ENCODE data around the gene LMX1B. TPM values are rescaled to one million over a fixed set of nuclear protein-coding genes. Genes with fewer than 3 reads are reported as not detected.

LMX1B gene
- polyA plus RNA-seq, 12 donors: 0.48 to 7.8 (median 1.2) TPM; not detected in 2

Other genes with a start within 250 kb of the LMX1B start
- gene ZBTB43, start 191.1 kb downstream of the LMX1B start, polyA plus RNA-seq (ENCODE audit: insufficient read length in 12 of 12): 10 to 100 TPM in 11 of 12 donors, not detected in 1; 10.1 to 18.3 (median 14.8) TPM
- gene ZBTB34, start 246.7 kb downstream of the LMX1B start, polyA plus RNA-seq (ENCODE audit: insufficient read length in 12 of 12): 10 to 100 TPM in 11 of 12 donors, not detected in 1; 11.0 to 14.2 (median 12.5) TPM